ENCODE results near the gene PARD6G. TPM values are rescaled to one million over a fixed set of nuclear protein-coding genes. Genes with fewer than 3 reads are reported as not detected.

The PARD6G gene
- total RNA-seq, 1 donor from 2014 or later: 21.8 TPM

DNA sequence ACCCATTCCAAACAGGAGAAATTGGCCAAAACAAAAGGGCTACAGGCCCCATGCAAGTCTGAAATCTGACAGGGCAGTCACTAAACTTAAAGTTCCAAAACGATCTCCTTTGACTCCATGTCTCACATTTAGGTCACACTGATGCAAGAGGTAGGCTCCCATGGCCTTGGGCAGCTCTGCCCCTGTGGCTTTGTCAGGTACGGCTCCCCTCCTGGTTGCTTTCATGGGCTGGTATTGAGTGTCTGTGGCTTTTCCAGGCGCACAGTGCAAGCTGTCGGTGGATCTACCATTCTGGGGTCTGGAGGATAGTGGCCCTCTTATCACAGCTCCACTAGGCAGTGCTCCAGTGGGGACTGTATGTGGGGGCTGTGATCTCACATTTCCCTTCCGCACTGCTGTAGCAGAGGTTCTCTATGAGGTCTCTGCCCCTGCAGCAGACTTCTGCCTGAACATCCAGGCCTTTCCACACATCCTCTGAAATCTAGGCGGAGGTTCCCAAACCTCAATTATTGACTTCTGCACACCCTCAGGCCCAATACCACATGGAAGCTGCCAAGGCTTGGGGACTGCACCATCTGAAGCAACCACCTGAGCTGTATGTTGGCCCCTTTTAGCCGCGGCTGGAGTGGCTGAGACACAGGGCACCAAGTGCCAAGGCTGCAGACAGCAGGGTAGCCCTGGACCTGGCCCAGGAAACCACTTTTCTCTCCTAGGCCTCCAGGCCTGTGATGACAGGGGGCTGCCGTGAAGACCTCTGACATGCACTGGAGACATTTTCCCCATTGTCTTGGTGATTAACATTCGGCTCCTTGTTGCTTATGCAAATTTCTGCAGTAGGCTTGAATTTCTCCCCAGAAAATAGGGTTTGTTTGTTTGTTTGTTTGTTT, 28.7 kb downstream of the PARD6G start:
- Histone ChIP-seq H3K4me2 (no peak overlapping the region), H2AFZ (replicated peaks) (no peak overlapping the region), H3K9ac (no peak overlapping the region), H3K9me3 (ENCODE audit: low read depth) (no peaks in the 10 kb centered on the region), H3K27ac (no peak overlapping the region), H3K4me1 (no peaks in the 10 kb centered on the region), H4K20me1 (ENCODE audit: low read depth) (peaks cover under 1% of the 10 kb centered on the region), H3F3A (ENCODE audit: low read depth) (no peaks in the 10 kb centered on the region), H3K4me3 (no peak overlapping the region), H3K27me3 (no peaks in the 10 kb centered on the region), H3K36me3 (no peaks in the 10 kb centered on the region), H3K79me2 (ENCODE audit: low read depth) (peaks cover 29% of the 10 kb centered on the region)
- Mint-ChIP-seq H3K4me1 (no peaks in the 10 kb centered on the region), H3K27me3 (ENCODE audit: insufficient read depth, low read depth) (peaks cover 2% of the 10 kb centered on the region), H3K36me3 (peaks cover 20% of the 10 kb centered on the region), H3K4me3 (no peak overlapping the region), H3K27ac (no peak overlapping the region), H3K9me3 (peaks cover 53% of the 10 kb centered on the region)
- DNase-seq (ENCODE audit: low spot score): no peak
- TF ChIP-seq, protein P1, sequence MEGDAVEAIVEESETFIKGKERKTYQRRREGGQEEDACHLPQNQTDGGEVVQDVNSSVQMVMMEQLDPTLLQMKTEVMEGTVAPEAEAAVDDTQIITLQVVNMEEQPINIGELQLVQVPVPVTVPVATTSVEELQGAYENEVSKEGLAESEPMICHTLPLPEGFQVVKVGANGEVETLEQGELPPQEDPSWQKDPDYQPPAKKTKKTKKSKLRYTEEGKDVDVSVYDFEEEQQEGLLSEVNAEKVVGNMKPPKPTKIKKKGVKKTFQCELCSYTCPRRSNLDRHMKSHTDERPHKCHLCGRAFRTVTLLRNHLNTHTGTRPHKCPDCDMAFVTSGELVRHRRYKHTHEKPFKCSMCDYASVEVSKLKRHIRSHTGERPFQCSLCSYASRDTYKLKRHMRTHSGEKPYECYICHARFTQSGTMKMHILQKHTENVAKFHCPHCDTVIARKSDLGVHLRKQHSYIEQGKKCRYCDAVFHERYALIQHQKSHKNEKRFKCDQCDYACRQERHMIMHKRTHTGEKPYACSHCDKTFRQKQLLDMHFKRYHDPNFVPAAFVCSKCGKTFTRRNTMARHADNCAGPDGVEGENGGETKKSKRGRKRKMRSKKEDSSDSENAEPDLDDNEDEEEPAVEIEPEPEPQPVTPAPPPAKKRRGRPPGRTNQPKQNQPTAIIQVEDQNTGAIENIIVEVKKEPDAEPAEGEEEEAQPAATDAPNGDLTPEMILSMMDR (IDR thresholded peaks at IDR 0.05): no peak
- TF ChIP-seq EZH2phosphoT487 (IDR thresholded peaks at IDR 0.05) (no peak), EZH2 (IDR thresholded peaks at IDR 0.05) (no peak)

DNA sequence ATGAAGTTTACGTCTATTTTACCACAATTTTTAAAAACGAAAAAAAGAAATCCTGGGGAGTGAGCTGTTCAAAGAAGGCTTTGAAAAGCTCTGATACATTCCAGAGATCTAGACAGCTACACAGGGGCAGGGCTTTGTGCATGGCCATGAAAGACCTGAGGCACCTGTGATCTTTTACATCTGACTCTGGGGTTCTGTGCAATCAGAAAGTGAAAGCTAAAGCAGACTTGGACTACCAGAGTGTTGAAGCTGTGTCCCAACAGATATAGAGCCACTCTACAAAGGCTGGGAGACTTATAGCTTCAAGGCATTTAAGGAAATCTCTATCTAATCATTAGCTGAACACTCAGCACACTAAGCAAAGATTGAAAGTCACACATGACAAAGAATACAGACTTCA, 34.1 kb downstream of the PARD6G start:
- Histone ChIP-seq H3K9ac (no peak overlapping the region), H3K4me3 (no peak overlapping the region), H3K27me3 (no peaks in the 10 kb centered on the region), H3K79me2 (ENCODE audit: low read depth) (peaks cover 11% of the 10 kb centered on the region), H3K27ac (no peak overlapping the region), H3K9me3 (ENCODE audit: low read depth) (no peaks in the 10 kb centered on the region), H3K4me1 (no peaks in the 10 kb centered on the region), H2AFZ (replicated peaks) (no peak overlapping the region), H3F3A (ENCODE audit: low read depth) (no peaks in the 10 kb centered on the region), H4K20me1 (ENCODE audit: low read depth) (peaks cover 34% of the 10 kb centered on the region), H3K4me2 (no peak overlapping the region), H3K36me3 (no peaks in the 10 kb centered on the region)
- Mint-ChIP-seq H3K4me1 (peaks cover 10% of the 10 kb centered on the region), H3K36me3 (peaks cover 11% of the 10 kb centered on the region), H3K27ac (no peak overlapping the region), H3K9me3 (peaks cover 29% of the 10 kb centered on the region), H3K4me3 (no peak overlapping the region), H3K27me3 (ENCODE audit: insufficient read depth, low read depth) (no peaks in the 10 kb centered on the region)
- no peak for DNase-seq (ENCODE audit: low spot score)
- TF ChIP-seq, protein P1 (IDR thresholded peaks at IDR 0.05): no peak
- no peak for TF ChIP-seq EZH2phosphoT487 (IDR thresholded peaks at IDR 0.05)
- TF ChIP-seq EZH2 (IDR thresholded peaks at IDR 0.05): no peak

DNA sequence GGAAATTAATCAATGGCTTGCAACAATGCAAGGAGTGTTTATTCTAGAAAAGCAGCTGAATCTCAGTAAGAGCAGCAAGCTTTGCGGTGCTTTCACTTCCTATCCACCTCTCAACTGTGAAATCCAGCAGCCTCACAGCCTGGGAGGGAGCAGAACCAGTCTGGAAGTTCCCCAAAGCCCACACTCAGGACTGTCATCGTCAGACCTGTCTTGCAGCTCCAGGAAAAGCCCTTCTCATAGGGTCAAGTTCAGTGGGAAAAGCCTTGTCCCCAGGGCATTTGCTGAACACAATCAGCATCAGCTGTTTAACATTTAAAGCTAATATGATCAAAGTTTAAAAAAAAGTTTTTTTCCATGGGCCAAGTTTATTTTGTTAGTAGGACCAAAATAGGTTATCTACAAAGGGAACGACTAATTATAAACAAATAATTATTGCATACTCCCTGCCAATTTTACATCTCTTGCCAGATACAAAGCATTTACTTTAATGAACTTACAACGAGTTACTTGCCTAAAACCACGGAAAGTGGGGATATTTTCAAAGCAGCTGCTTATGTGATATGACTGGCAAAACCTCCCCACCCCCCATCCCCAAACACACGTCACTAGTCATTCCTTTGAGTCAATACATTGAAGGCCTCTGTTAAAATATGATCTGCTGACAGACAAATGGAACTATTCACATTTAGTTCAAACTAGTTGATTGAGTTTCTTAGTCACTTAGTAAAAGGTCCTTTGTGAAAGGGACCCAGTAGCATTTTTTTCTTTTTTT, 36.8 kb downstream of the PARD6G start:
- Histone ChIP-seq H3K36me3 (no peaks in the 10 kb centered on the region), H3K4me3 (no peak overlapping the region), H3F3A (ENCODE audit: low read depth) (no peaks in the 10 kb centered on the region), H4K20me1 (ENCODE audit: low read depth) (peaks cover 34% of the 10 kb centered on the region), H2AFZ (replicated peaks) (no peak overlapping the region), H3K9ac (no peak overlapping the region), H3K4me1 (no peaks in the 10 kb centered on the region), H3K79me2 (ENCODE audit: low read depth) (peaks cover 8% of the 10 kb centered on the region), H3K27me3 (no peaks in the 10 kb centered on the region), H3K4me2 (no peak overlapping the region), H3K27ac (no peak overlapping the region), H3K9me3 (ENCODE audit: low read depth) (no peaks in the 10 kb centered on the region)
- no peak overlapping the region for H3K27ac Mint-ChIP-seq
- no peak for DNase-seq (ENCODE audit: low spot score)
- no peak overlapping the region for H3K4me3 Mint-ChIP-seq
- H3K27me3 Mint-ChIP-seq (ENCODE audit: insufficient read depth, low read depth): no peaks in the 10 kb centered on the region
- H3K36me3 Mint-ChIP-seq: peaks cover 13% of the 10 kb centered on the region
- H3K9me3 Mint-ChIP-seq: peaks cover 18% of the 10 kb centered on the region
- TF ChIP-seq EZH2phosphoT487 (IDR thresholded peaks at IDR 0.05): no peak
- TF ChIP-seq, protein P1 (IDR thresholded peaks at IDR 0.05): no peak
- no peak for TF ChIP-seq EZH2 (IDR thresholded peaks at IDR 0.05)
- H3K4me1 Mint-ChIP-seq: peaks cover 11% of the 10 kb centered on the region

All from neural progenitor cell (in vitro differentiated cells).